Chondrocyte (in vitro differentiated cells): ENCODE results near the gene APOOL. TPM values are rescaled to one million over a fixed set of nuclear protein-coding genes. Genes with fewer than 3 reads are reported as not detected.

Experiments used
- DNase-seq: peaks from one replicate; pipeline ENCODE4 v3.0.0; 2021; ENCODE audit warnings: mixed read lengths, low spot score
- H3K27ac Mint-ChIP-seq: one replicate; pipeline ENCODE4 v1.8.0; 2021; ENCODE audit warnings: mild to moderate bottlenecking, moderate library complexity, mixed read lengths; ENCODE audit not compliant: unreplicated experiment
- H3K27me3 Mint-ChIP-seq: 2 replicates; pipeline ENCODE4 v1.8.0; 2021; ENCODE audit warnings: low read depth, mixed read lengths
- H3K36me3 Mint-ChIP-seq: 2 replicates; pipeline ENCODE4 v1.8.0; 2021; ENCODE audit warnings: low read depth, mixed read lengths
- H3K4me1 Mint-ChIP-seq: 2 replicates; pipeline ENCODE4 v1.8.0; 2021; ENCODE audit warnings: low read depth, mild to moderate bottlenecking, mixed read lengths
- H3K4me3 Mint-ChIP-seq: one replicate; pipeline ENCODE4 v1.8.0; 2021; ENCODE audit warnings: mild to moderate bottlenecking, moderate library complexity, mixed read lengths; ENCODE audit not compliant: unreplicated experiment
- H3K9me3 Mint-ChIP-seq: 2 replicates; pipeline ENCODE4 v1.8.0; 2021; ENCODE audit warnings: low read depth, mixed read lengths
- CTCF ChIP-seq: fragments of 200-600 bp; sonication (generic); IDR thresholded peaks from 2 replicates; pipeline ENCODE4 v1.5.0; 2021; ENCODE audit warnings: antibody characterized with exemption, mild to moderate bottlenecking, moderate library complexity
- total RNA-seq: library from RNA; stranded (reverse); gene quantifications from 3 replicates; pipeline ENCODE4 v1.2.1, GENCODE V29; 2021

The APOOL gene
- total RNA-seq, 1 donor from 2014 or later: 23.6 TPM

GRCh38 chrX:85140964-85141363 is 137.3 kb downstream of the APOOL start:
- Mint-ChIP-seq H3K27me3 (no peaks in the 10 kb centered on the region), H3K4me1 (no peaks in the 10 kb centered on the region), H3K4me3 (no peak overlapping the region), H3K27ac (no peak overlapping the region), H3K9me3 (no peaks in the 10 kb centered on the region), H3K36me3 (no peaks in the 10 kb centered on the region)
- no peak for DNase-seq
- TF ChIP-seq CTCF: no peak

Other genes with a start within 250 kb of the APOOL start
- 0.15 TPM in 1 of 3 replicates, not detected in the others for gene SATL1, start 239.9 kb downstream of the APOOL start, total RNA-seq
- 6.7 to 7.2 TPM (median 6.7 TPM) in 3 replicates for gene ZNF711, start 240.1 kb downstream of the APOOL start, total RNA-seq